DMS53 treated with DMSO at 0.1 percent for 48 hours (cell line): ENCODE data around the gene KLHL17.
A peak's percentile ranks its signal among the peaks of the same experiment; 100 is the strongest.
"Not testable (repeated sequence)": the region's sequence is repeated elsewhere in the genome, so short reads cannot be mapped to it uniquely, and the experiment has no call there.

ENCODE experiments used
- DNase-seq: peaks from one replicate; lab custom pipeline; 2025; ENCODE audit not compliant: unreplicated experiment; lab: John Stamatoyannopoulos, UW

The KLHL17 gene

GRCh38 chr1:935751-936231 is 24.6 kb upstream of the KLHL17 start:
- no peak for DNase-seq

DNA sequence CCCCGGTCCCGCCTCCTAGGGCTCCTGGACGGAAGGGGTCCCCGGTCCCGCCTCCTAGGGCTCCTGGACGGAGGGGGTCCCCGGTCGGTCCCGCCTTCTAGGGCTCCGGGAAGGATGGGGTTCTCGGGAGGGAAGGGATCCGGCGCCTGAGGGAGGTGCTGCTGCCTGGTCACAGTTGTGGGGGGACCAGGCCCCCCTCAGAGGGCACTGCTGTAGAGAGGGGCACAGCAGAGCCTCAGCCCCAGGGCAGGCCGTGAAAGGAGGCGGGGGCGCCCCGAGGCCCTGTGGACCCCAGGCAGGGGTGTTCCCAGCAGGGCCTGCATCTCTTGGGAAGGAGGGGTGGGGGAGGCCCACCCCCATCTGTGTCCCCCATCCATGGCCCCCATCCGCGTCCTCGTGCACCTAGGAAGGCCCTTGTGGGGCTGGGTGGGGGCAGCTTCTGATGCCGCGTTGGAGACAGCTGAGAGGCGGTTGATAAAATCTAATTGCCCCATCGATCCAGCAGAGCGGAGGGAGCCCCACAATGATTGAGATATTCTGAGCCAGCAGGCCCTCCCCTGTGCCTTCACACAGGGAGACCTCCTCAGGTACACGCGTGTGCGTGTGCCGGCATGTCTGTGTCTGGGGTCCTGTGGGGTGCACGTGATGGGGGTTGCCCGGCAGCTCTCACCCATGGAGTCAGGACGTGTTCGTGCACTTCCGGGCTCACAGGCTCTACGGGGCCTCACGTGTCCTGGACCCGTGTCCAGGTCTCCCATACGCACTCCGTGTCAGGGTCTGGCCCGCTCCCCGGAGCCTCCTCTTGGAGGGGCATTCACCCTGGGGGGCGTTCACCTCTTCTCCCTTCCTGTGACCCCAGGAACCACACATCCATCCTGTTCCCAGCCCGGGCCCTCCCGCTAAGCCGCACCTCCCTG is 23.8 kb upstream of the KLHL17 start:
- no peak for DNase-seq

GRCh38 chr1:937521-937920 is 22.9 kb upstream of the KLHL17 start:
- no peak for DNase-seq

DNA sequence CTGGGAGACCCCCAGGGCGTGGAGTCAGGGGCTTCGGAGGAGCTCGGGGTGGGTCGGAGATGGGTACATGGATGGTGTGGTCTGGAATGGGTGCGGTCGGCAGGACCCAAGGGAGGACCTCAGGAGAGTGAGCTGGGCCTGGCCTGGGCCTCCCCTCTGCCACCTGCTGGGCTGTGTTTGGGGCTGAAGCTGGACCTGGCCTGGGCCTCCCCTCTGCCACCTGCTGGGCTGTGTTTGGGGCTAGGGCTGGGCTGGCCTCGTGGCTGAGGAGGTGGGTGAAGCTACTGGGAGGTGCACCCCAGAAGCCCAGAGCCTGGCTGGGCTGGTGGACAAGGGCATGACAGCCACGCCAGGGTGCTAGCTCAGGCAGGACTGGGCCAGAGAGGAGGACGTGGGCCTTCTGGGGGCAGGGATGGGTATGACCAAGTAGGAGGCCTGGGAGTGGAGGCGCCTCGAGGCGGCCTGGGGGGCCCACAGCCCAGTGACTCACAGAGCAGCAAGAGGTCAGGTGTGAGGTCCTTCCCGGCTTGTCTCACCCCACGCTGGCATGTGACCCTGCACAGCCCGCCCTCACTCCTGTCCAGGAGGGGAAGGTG is 22.2 kb upstream of the KLHL17 start:
- DNase-seq: peak; percentile 20

DNA sequence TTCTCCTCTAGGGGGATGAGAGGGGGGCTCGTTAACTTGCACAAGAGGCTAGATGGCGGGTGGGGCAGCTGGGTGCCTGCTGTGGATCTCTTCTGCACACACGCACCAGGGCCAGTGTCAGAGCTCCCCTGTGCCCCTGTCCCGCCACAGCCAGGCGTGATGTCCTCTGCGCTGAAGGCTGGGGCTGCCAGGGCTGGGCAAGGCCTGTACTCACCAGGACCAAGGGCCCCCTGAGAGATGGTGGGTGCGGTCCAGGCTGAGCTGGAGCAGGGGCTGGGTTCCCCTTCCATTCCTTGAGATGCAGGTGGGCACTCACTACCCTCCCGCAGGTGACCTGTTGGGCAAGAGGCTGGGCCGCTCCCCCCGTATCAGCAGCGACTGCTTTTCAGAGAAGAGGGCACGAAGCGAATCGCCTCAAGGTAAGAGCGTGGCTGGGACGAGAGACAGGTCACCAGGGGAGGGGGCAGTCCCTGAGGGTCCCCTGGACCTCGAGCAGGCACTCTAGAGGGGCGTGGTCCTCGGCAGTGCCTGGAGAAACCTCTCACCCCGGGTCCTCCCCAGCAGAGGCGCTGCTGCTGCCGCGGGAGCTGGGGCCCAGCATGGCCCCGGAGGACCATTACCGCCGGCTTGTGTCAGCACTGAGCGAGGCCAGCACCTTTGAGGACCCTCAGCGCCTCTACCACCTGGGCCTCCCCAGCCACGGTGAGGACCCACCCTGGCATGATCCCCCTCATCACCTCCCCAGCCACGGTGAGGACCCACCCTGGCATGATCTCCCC is 21.5 kb upstream of the KLHL17 start:
- no peak for DNase-seq

DNA sequence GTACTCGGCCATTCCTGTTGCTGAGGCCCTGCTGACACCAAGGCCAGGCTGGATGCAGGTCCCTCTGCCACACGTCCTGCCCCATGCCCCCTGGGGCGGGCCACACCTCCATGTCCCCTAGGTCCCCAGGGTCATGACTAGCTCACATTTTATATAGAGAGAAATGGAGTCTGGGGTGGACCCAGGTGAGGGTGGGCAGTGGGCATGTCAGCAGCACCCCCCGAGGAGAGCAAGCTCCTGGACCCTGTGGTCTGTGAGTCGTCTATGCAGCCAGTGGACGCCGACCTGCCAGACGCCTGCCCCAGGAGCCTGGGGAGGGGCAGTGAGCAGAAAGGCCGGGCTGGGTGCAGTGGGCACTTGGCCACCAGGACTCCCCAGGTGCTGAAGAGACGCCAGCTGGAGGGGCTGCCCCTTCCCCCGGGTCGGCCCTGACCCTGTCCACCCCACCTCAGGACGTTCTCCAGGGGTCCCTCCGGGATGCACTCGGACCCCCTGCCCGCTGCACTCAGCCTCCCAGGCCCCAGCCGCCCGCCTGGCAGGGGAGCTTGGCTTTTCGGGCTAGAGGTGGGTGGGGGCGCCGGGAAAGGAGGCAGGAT is 20.8 kb upstream of the KLHL17 start:
- no peak for DNase-seq

DNA sequence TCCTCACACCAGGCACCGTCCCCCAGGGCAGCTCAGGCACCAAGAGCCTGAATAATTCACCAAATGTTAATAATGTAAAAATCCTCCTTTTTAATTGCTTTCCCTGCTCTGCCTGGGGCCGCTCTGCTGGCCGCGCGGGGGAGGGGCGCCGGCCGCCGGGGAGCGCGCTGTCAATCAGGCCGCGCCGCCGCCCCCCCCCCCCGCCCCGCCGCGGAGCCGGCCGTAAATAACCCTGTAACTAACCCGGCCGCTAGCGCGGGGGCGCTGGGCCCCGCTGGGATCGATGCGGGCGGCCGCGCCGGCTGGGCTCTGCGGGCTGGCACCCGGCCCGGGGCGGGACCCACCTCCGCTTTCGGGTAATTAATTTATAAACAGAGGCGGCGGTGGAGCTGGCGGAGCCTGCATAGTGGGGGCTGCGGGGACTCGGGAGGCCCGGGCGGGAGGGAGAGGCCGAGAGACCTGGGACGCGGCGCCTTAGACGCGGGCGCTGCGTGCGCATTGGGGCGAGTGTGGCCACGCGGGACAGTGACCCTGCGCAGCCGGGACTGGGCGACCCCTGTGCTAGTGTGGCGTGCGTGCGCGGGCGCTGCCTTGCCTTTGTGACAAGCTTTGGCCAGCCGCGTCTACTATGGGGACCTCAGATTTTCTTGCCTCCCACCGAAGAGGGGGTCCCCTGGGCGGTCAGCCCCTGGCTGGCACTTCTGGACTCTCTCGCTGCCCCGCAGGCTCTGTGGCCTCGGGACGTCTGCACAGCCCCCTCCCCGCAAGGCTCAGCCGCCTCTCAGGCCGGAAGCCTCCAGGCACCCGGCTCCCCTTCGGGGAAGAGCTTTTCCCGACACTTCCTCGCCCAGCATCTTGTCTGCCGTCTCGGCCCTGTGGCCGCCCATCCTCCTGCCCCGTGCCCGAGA is 20.0 kb upstream of the KLHL17 start:
- no peak for DNase-seq

DNA sequence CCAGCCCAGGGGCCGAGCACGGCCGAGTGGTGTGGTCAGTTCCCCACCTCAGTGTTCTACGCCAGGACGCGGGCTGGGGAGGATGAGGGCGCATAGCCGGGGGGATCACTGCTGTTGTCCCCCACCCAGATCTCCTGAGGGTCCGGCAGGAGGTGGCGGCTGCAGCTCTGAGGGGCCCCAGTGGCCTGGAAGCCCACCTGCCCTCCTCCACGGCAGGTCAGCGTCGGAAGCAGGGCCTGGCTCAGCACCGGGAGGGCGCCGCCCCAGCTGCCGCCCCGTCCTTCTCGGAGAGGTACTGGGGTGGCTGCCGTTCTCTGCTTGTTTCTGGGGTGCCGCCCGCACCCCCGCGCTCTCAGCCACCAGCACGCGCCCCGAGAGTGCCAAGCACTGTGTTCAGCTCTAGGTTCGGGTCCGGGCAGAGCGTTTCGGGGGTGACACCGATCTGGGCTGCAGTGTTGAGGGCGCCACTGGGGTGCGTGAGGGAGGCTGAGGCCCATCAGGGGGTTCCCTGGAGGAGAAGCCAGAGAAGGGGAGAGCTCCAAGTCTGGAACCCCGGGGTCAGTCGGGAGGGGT is 19.3 kb upstream of the KLHL17 start:
- DNase-seq: no peak

GRCh38 chr1:941588-942383 is 18.6 kb upstream of the KLHL17 start:
- DNase-seq: peak; percentile 31

DNA sequence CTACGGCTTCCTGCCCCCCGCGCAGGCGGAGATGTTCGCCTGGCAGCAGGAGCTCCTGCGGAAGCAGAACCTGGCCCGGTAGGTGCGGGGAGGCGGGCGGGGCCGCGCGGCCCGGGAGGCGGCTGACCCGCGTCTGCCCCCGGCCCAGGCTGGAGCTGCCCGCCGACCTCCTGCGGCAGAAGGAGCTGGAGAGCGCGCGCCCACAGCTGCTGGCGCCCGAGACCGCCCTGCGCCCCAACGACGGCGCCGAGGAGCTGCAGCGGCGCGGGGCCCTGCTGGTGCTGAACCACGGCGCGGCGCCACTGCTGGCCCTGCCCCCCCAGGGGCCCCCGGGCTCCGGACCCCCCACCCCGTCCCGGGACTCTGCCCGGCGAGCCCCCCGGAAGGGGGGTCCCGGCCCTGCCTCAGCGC is 18.0 kb upstream of the KLHL17 start:
- no peak for DNase-seq

DNA sequence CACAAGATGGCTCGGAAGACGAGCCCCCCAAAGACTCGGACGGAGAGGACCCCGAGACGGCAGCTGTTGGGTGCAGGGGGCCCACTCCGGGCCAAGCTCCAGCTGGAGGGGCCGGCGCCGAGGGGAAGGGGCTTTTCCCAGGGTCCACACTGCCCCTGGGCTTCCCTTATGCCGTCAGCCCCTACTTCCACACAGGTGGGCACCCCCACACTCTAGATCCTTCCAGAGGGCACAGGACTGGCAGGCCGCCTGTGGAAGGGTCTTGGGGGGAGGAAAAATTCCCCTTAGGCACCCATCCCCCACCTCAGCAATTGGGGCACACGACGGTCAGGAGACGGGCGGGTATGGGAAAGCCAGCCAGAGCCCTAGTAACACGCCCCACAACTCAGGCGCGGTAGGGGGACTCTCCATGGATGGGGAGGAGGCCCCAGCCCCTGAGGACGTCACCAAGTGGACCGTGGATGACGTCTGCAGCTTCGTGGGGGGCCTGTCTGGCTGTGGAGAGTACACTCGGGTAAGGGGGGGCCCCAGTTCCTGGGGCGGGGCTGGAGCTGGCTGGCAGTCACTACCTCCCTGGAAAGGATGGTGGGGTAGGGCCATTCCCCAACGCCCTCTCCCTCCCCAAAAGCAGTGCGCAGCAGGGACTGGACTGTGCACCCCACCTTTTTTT is 17.4 kb upstream of the KLHL17 start:
- DNase-seq: no peak

- no peak for DNase-seq
Observed at GRCh38 chr1:943545-944340, 16.6 kb upstream of the KLHL17 start.

GRCh38 chr1:944341-945325 is 15.8 kb upstream of the KLHL17 start:
- DNase-seq: no peak

GRCh38 chr1:945688-946556 is 14.5 kb upstream of the KLHL17 start:
- DNase-seq: no peak

- DNase-seq: not testable (repeated sequence)
Observed at GRCh38 chr1:946811-947210, 13.6 kb upstream of the KLHL17 start.

- DNase-seq: no peak
Observed at GRCh38 chr1:947958-948357, 12.4 kb upstream of the KLHL17 start.
